H54 (cell line): Measurements from ENCODE around the gene ZNF346.

ENCODE experiments used
- DNase-seq: peaks from one replicate; pipeline ENCODE4 v3.0.0; 2011; ENCODE audit warnings: low spot score, mixed read lengths; ENCODE audit not compliant: insufficient read length
- FAIRE-seq: peaks from 3 replicates; lab custom pipeline; 2011; peaks lifted over from hg19 to GRCh38; lab: Jason Lieb, UNC
- POLR2A ChIP-seq: IDR thresholded peaks from 2 replicates; pipeline ENCODE4 v1.6.1; 2011; ENCODE audit warnings: low read depth, mild to moderate bottlenecking, low read length

The ZNF346 gene

DNA sequence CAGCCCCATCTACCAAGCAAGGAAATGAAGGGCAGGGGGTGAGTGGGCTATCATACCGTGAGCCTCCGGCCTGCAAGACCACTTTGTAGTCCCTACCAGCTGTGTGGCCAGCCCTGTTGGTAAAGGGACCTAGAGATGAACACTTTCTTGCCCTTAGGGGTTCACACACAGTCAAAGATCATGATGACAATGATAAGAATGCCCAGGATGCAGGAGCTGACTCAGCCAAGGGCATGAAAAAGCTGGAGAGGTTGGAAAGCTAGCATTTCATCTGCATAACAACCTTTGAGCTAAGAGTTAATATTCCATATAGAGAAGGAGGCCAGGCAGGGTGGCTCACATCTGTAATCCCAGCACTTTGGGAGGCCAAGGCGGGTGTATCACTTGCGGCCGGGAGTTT lies 45.0 kb downstream of the ZNF346 start:
- TF ChIP-seq POLR2A = no peak
- DNase-seq = no peak
- FAIRE-seq = no peak

DNA sequence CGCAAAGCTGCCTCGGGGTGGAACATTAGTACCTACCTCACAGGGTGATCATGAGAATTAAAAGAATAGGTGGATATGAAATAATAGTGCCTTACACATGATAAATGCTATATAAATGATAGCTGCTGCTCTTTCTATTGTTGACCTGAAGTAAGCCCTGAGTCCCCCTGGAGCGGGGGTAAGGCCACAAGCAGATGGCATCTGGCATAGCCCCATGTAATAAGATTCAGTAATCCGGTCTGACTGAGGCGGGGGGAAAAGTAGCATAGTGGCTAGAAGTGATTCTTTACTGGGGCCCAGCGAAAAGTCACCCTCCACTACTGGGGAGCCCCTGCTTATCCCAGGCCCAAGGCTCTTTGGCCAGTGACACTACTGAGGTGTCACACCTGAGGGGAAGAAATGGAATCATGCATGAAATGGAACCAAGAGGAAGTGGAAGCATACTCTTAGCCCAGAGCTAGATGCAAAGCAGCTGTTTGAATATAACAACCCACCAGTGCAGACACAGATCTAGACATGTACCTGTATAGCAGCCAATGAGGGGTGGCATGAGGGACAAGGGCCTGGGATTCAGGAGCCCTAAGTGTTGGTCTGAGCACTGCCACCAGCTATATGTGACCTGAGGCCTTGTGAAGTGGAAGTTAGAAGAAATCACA lies 48.2 kb downstream of the ZNF346 start:
- no peak for TF ChIP-seq POLR2A
- FAIRE-seq (no peak), DNase-seq (no peak)

DNA sequence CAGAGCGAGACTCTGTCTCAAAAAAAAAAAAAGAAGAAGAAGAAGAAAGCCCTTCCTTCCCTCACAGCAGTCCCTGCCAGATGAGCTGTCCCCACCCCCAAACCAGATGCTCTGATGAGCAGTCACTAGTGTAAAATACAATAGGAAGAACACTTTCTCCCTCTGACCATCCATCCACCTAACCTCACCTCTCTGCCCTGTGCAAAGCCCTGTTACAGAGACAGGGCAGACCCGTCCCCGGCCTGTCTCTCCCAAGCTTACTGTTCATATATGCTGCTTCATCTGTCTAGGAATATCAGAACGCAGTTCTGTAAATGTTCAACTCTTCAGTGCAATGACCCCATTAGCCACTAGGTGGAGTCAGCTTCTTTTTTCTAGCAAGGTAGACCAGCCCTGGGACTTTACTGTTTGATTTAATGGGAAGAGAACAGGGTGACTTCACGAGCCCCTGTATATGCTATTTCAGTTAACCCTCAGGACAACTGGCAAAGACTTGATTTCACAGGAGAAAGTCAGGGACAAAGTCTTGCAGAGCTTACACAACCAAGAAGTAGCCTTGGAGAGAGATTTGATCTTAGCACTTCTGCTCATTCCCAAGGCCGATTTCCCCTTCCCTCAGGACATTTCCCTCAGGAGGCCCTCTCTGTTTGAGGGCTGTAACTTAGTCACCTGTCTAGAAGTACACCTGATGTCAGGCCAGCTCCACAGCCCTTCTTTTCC lies 49.3 kb downstream of the ZNF346 start:
- TF ChIP-seq POLR2A = no peak
- DNase-seq (no peak), FAIRE-seq (no peak)

DNA sequence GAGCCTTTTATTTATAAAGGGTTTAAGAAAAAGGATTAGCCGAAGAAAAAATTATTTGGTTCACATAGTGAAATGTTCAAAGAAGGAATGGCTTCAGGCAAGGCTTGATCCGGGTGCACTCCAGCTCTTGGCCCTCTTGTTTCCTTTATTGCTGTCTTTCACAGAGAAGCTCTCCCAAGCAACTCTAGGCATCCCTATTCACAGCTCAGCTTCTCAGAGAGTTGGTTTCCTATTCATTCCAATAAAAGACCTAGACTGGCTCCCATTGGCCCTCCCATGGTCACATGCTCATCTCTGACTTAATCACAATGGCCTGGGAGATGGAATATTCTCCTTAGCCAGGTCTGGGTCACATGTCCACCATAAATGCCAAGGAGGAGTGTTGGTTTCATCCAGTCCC lies 54.8 kb downstream of the ZNF346 start:
- DNase-seq = no peak
- TF ChIP-seq POLR2A = no peak
- FAIRE-seq = no peak

GRCh38 chr5:177079606-177080005 lies 57.1 kb downstream of the ZNF346 start:
- no peak for FAIRE-seq
- TF ChIP-seq POLR2A = no peak
- DNase-seq = no peak

GRCh38 chr5:177080265-177080664 lies 57.8 kb downstream of the ZNF346 start:
- DNase-seq = no peak
- no peak for TF ChIP-seq POLR2A
- no peak for FAIRE-seq

DNA sequence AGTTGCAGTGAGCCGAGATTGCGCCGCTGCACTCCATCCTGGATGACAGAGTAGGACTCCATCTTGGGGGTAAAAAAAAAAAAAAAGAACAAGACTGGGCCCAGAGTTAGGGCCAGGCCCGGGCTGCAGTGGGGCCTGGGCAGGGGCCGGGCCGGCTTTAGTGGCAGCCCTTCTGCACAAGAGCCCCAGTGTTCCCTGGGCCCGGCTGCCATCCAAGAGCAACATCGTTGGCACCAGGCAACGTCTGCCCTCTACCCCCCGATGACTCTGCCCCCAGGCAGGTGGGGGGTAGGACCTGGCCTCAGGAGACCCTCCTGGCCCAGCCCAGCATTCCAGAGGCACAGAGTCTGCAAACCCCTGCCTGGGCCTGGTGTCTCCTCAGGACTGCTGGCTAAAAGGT lies 59.4 kb downstream of the ZNF346 start:
- TF ChIP-seq POLR2A = no peak
- DNase-seq (no peak), FAIRE-seq (no peak)

DNA sequence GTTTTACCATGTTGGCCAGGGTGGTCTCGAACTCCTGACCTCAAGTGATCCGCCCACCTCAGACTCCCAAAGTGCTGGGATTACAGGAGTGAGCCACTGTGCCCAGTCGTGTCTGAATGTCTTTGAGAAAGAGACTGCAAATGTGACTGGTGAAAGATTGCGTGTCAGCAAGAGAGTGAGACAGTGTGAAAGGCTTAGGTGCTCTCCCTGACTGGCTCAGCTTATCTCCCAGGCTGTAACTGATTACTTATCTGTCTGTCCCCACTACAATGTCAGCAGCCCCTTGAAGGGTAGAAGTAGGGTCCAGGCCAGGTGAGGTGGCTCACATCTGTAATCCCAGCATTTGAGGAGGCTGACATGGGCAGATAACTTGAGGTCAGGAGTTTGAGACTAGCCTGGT lies 60.9 kb downstream of the ZNF346 start:
- FAIRE-seq (no peak), DNase-seq (no peak)
- TF ChIP-seq POLR2A = no peak

DNA sequence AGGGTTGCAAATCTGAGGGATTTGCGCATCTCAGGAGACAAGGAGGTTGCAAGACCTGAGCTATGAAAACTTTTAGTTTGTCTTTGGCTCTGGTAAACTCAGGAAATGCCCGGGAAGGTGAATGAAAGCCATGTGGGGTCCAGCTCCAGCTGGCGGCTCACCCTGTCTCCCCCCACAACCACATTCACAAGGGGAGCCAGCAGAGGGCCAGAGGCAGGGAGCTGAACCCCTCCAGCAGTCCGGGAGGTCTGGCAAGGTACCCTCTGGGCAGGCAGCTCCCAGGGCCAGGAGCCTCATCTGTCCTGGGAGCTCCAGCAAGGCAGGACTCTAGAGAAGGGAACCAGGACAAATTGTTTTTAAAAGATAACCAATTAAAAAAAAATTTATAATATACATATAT lies 61.7 kb downstream of the ZNF346 start:
- no peak for TF ChIP-seq POLR2A
- FAIRE-seq (no peak), DNase-seq (no peak)

- no peak for FAIRE-seq
- DNase-seq = no peak
- no peak for TF ChIP-seq POLR2A
These were observed 63.6 kb downstream of the ZNF346 start for GRCh38 chr5:177085985-177086653.

- DNase-seq (peak; percentile 63), FAIRE-seq (no peak)
- 0 out of 2 replicates have a peak, but pooled peaks have one; percentile 18 for TF ChIP-seq POLR2A
These were observed 64.3 kb downstream of the ZNF346 start, which contains the start of gene FGFR4 for GRCh38 chr5:177086654-177087397. Gene FGFR4, plus strand, starts transcription at chr5:177086915. Its CDS starts 2,688 bp downstream, at chr5:177089603.

DNA sequence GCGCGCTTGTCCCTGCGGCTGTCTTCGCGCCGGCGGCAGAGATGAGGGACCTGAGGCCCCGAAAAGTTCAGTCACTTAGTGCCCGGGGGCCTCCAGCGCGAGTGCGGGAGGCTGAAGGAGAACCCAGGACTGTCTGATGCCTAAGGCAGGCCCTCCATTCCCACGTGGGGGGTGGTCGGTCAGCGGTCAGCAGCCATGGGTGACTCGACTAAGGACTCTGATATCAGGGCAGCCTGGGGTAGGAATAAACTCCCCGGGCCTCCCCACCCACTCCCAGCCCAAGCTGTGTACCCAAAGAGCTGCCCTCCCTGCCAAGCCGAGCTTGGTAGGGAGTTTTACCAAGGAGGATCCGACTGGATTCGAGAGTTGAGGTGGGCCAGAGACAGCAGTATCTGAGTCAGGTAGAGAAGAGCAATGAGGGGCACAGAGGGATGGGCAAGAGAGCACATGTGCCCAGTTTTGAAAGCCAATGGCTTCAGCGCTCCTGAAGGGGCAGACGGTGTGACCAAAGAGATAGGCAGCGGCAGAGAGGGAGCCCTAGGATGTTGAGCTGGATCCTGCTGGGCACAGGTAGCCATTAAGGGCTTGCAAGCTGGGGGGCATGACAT lies 65.0 kb downstream of the ZNF346 start:
- DNase-seq = no peak
- no peak for TF ChIP-seq POLR2A
- no peak for FAIRE-seq

GRCh38 chr5:177089127-177089526 lies 66.6 kb downstream of the ZNF346 start:
- TF ChIP-seq POLR2A = no peak
- FAIRE-seq = no peak
- DNase-seq = no peak
